ENCODE measurements around the gene FXR1. TPM values are rescaled to one million over a fixed set of nuclear protein-coding genes. Genes with fewer than 3 reads are reported as not detected.

The FXR1 gene
- total RNA-seq, 1 experiment from 2014 or later: 113 TPM

- H3K9me3 ChIP-seq (replicated peaks): no peaks in the 10 kb centered on the region
- DNase-seq (ENCODE audit: low read depth in 1 of 2, low spot score in 2 of 2): peak in 1 of 2 experiments; percentile 6
- no peaks in the 10 kb centered on the region for H3K27me3 ChIP-seq (replicated peaks)
- H3K36me3 ChIP-seq: peaks cover 57% of the 10 kb centered on the region
- H3K4me1 ChIP-seq (replicated peaks): peaks cover 14% of the 10 kb centered on the region
- H3K27ac ChIP-seq: peak overlapping the region; percentile 99
- peak overlapping the region; percentile 94 for H3K4me3 ChIP-seq
Measured at GRCh38 chr3:180913581-180914404, 1.3 kb downstream of the FXR1 start.

GRCh38 chr3:180918542-180918941 is 6.1 kb downstream of the FXR1 start:
- no peak overlapping the region for H3K27ac ChIP-seq
- no peak for DNase-seq (ENCODE audit: low read depth in 1 of 2, low spot score in 2 of 2)
- H3K27me3 ChIP-seq (replicated peaks): no peaks in the 10 kb centered on the region
- H3K36me3 ChIP-seq: peaks cover 52% of the 10 kb centered on the region
- H3K4me3 ChIP-seq: no peak overlapping the region
- peaks cover 7% of the 10 kb centered on the region for H3K4me1 ChIP-seq (replicated peaks)
- H3K9me3 ChIP-seq (replicated peaks): no peaks in the 10 kb centered on the region

- H3K4me3 ChIP-seq: no peak overlapping the region
- no peak for DNase-seq (ENCODE audit: low read depth in 1 of 2, low spot score in 2 of 2)
- H3K4me1 ChIP-seq (replicated peaks): peaks cover 6% of the 10 kb centered on the region; the same call in 1 of the 2 replicates
- H3K9me3 ChIP-seq (replicated peaks): no peaks in the 10 kb centered on the region
- H3K27me3 ChIP-seq (replicated peaks): no peaks in the 10 kb centered on the region
- peaks cover 20% of the 10 kb centered on the region for H3K36me3 ChIP-seq
- H3K27ac ChIP-seq: no peak overlapping the region
Measured at GRCh38 chr3:180922242-180922641, 9.8 kb downstream of the FXR1 start.

GRCh38 chr3:180923561-180923960 is 11.1 kb downstream of the FXR1 start:
- no peak overlapping the region for H3K4me3 ChIP-seq
- H3K36me3 ChIP-seq: peaks cover 10% of the 10 kb centered on the region
- no peak overlapping the region for H3K27ac ChIP-seq
- no peaks in the 10 kb centered on the region for H3K9me3 ChIP-seq (replicated peaks)
- H3K27me3 ChIP-seq (replicated peaks): no peaks in the 10 kb centered on the region
- H3K4me1 ChIP-seq (replicated peaks): peaks cover 6% of the 10 kb centered on the region; the same call in 1 of the 2 replicates
- no peak for DNase-seq (ENCODE audit: low read depth in 1 of 2, low spot score in 2 of 2)

- peak in 1 of 2 experiments; percentile 30 for DNase-seq (ENCODE audit: low read depth in 1 of 2, low spot score in 2 of 2)
- H3K4me1 ChIP-seq (replicated peaks): peaks cover 6% of the 10 kb centered on the region; the same call in 1 of the 2 replicates
- no peaks in the 10 kb centered on the region for H3K27me3 ChIP-seq (replicated peaks)
- peaks cover 16% of the 10 kb centered on the region; the same call in 1 of the 2 replicates for H3K36me3 ChIP-seq
- no peak overlapping the region for H3K27ac ChIP-seq
- no peak overlapping the region for H3K4me3 ChIP-seq
- H3K9me3 ChIP-seq (replicated peaks): no peaks in the 10 kb centered on the region
Measured at GRCh38 chr3:180926526-180926925, 14.1 kb downstream of the FXR1 start.

- Histone ChIP-seq H3K27ac (no peak overlapping the region), H3K9me3 (replicated peaks) (no peaks in the 10 kb centered on the region), H3K36me3 (peaks cover 10% of the 10 kb centered on the region; the same call in 1 of the 2 replicates), H3K27me3 (replicated peaks) (no peaks in the 10 kb centered on the region), H3K4me3 (no peak overlapping the region), H3K4me1 (replicated peaks) (peaks cover 6% of the 10 kb centered on the region; the same call in 1 of the 2 replicates)
- DNase-seq (ENCODE audit: low read depth in 1 of 2, low spot score in 2 of 2): no peak
Measured at GRCh38 chr3:180929376-180929775, 16.9 kb downstream of the FXR1 start.

GRCh38 chr3:180930526-180930925 is 18.1 kb downstream of the FXR1 start:
- no peak overlapping the region for H3K4me3 ChIP-seq
- no peak overlapping the region for H3K27ac ChIP-seq
- peaks cover 6% of the 10 kb centered on the region; the same call in 1 of the 2 replicates for H3K4me1 ChIP-seq (replicated peaks)
- no peak for DNase-seq (ENCODE audit: low read depth in 1 of 2, low spot score in 2 of 2)
- H3K36me3 ChIP-seq: peaks cover 14% of the 10 kb centered on the region
- H3K27me3 ChIP-seq (replicated peaks): no peaks in the 10 kb centered on the region
- no peaks in the 10 kb centered on the region for H3K9me3 ChIP-seq (replicated peaks)

GRCh38 chr3:180932819-180933218 is 20.3 kb downstream of the FXR1 start:
- Histone ChIP-seq H3K4me3 (no peak overlapping the region), H3K9me3 (replicated peaks) (no peaks in the 10 kb centered on the region), H3K27me3 (replicated peaks) (no peaks in the 10 kb centered on the region), H3K27ac (no peak overlapping the region), H3K36me3 (peaks cover 30% of the 10 kb centered on the region), H3K4me1 (replicated peaks) (no peaks in the 10 kb centered on the region)
- DNase-seq (ENCODE audit: low read depth in 1 of 2, low spot score in 2 of 2): no peak

- Histone ChIP-seq H3K27me3 (replicated peaks) (no peaks in the 10 kb centered on the region), H3K9me3 (replicated peaks) (no peaks in the 10 kb centered on the region), H3K36me3 (peaks cover 31% of the 10 kb centered on the region), H3K27ac (no peak overlapping the region), H3K4me1 (replicated peaks) (no peaks in the 10 kb centered on the region), H3K4me3 (no peak overlapping the region)
- no peak for DNase-seq (ENCODE audit: low read depth in 1 of 2, low spot score in 2 of 2)
Measured at GRCh38 chr3:180934638-180935037, 22.2 kb downstream of the FXR1 start.

- H3K36me3 ChIP-seq: peaks cover 60% of the 10 kb centered on the region
- no peaks in the 10 kb centered on the region for H3K4me1 ChIP-seq (replicated peaks)
- no peak overlapping the region for H3K27ac ChIP-seq
- H3K27me3 ChIP-seq (replicated peaks): no peaks in the 10 kb centered on the region
- no peak for DNase-seq (ENCODE audit: low read depth in 1 of 2, low spot score in 2 of 2)
- H3K4me3 ChIP-seq: no peak overlapping the region
- H3K9me3 ChIP-seq (replicated peaks): no peaks in the 10 kb centered on the region
Measured at GRCh38 chr3:180940826-180941225, 28.4 kb downstream of the FXR1 start.

- no peak for DNase-seq (ENCODE audit: low read depth in 1 of 2, low spot score in 2 of 2)
- H3K4me3 ChIP-seq: no peak overlapping the region
- H3K9me3 ChIP-seq (replicated peaks): no peaks in the 10 kb centered on the region
- no peaks in the 10 kb centered on the region for H3K4me1 ChIP-seq (replicated peaks)
- peaks cover 86% of the 10 kb centered on the region for H3K36me3 ChIP-seq
- H3K27me3 ChIP-seq (replicated peaks): no peaks in the 10 kb centered on the region
- H3K27ac ChIP-seq: no peak overlapping the region
Measured at GRCh38 chr3:180947761-180948390, 35.4 kb downstream of the FXR1 start.

GRCh38 chr3:180959691-180960090 is 47.2 kb downstream of the FXR1 start:
- peaks cover 85% of the 10 kb centered on the region for H3K36me3 ChIP-seq
- H3K9me3 ChIP-seq (replicated peaks): no peaks in the 10 kb centered on the region
- no peak for DNase-seq (ENCODE audit: low read depth in 1 of 2, low spot score in 2 of 2)

GRCh38 chr3:180961087-180961486 is 48.6 kb downstream of the FXR1 start:
- H3K27me3 ChIP-seq (replicated peaks): no peaks in the 10 kb centered on the region
- H3K36me3 ChIP-seq: peaks cover 86% of the 10 kb centered on the region
- DNase-seq (ENCODE audit: low read depth in 1 of 2, low spot score in 2 of 2): no peak
- no peak overlapping the region for H3K27ac ChIP-seq
- H3K4me1 ChIP-seq (replicated peaks): no peaks in the 10 kb centered on the region
- H3K9me3 ChIP-seq (replicated peaks): no peaks in the 10 kb centered on the region
- H3K4me3 ChIP-seq: no peak overlapping the region

More at GRCh38 chr3:180959691-180960090, 47.2 kb downstream of the FXR1 start:
- Histone ChIP-seq H3K4me3 (no peak overlapping the region), H3K27ac (no peak overlapping the region), H3K4me1 (replicated peaks) (no peaks in the 10 kb centered on the region), H3K27me3 (replicated peaks) (no peaks in the 10 kb centered on the region)

GRCh38 chr3:180961552-180961951 is 49.1 kb downstream of the FXR1 start:
- DNase-seq (ENCODE audit: low read depth in 1 of 2, low spot score in 2 of 2): no peak

More at GRCh38 chr3:180961552-180961951, 49.1 kb downstream of the FXR1 start:
- Histone ChIP-seq H3K4me3 (no peak overlapping the region), H3K36me3 (peaks cover 86% of the 10 kb centered on the region), H3K4me1 (replicated peaks) (no peaks in the 10 kb centered on the region), H3K9me3 (replicated peaks) (no peaks in the 10 kb centered on the region), H3K27ac (no peak overlapping the region), H3K27me3 (replicated peaks) (no peaks in the 10 kb centered on the region)

Measured in SJSA1 (cell line).